HG02610 (cell line): ENCODE results near the gene MRPL53.

Experiments
- ATAC-seq: cut with Tn5 transposase; IDR thresholded peaks from one replicate; pipeline ENCODE4 v1.9.1; 2021; ENCODE audit warnings: mild to moderate bottlenecking, moderate library complexity; ENCODE audit not compliant: unreplicated experiment

The MRPL53 gene

GRCh38 chr2:74429487-74430451, 42.7 kb downstream of the MRPL53 start:
- ATAC-seq: no peak

GRCh38 chr2:74428675-74429074, 43.8 kb downstream of the MRPL53 start:
- ATAC-seq: no peak

GRCh38 chr2:74427551-74427950, 44.9 kb downstream of the MRPL53 start:
- ATAC-seq: no peak

GRCh38 chr2:74426181-74426758, 46.2 kb downstream of the MRPL53 start:
- no peak for ATAC-seq

- no peak for ATAC-seq
Measured at GRCh38 chr2:74425523-74425922, 47.0 kb downstream of the MRPL53 start.

GRCh38 chr2:74424995-74425406, 47.5 kb downstream of the MRPL53 start:
- ATAC-seq: no peak

GRCh38 chr2:74424139-74424992, 48.1 kb downstream of the MRPL53 start:
- no peak for ATAC-seq

GRCh38 chr2:74423231-74424095, 49.0 kb downstream of the MRPL53 start:
- no peak for ATAC-seq
